NOMO-1 (cell line): Measurements from ENCODE around the gene SEC14L5.

Source experiments
- DNase-seq, 2 experiments: peaks; one replicate each; lab custom pipeline; 2025; ENCODE audit not compliant: unreplicated experiment in 2 of 2; lab: John Stamatoyannopoulos, UW

The SEC14L5 gene

DNA sequence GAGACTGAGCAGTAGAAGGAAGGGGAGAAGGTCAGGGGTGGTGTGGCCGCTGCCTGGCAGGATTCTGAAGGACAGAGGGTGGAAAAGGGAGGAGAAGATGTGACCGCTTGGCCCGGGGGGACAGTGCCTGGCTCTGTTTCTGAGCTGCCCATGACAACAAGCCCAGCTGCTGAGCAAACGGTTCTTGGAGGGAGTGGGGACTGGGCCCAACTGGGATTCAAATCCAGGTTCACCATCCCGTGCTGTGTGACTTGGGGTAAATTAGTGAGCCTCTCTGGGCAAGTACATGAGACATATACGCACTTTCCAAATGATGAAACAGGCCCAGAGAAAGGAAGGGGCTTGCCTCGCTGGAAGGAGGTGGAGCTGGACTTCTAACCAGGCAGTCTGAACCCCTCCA, 23.3 kb downstream of the SEC14L5 start:
- no peak for DNase-seq

DNA sequence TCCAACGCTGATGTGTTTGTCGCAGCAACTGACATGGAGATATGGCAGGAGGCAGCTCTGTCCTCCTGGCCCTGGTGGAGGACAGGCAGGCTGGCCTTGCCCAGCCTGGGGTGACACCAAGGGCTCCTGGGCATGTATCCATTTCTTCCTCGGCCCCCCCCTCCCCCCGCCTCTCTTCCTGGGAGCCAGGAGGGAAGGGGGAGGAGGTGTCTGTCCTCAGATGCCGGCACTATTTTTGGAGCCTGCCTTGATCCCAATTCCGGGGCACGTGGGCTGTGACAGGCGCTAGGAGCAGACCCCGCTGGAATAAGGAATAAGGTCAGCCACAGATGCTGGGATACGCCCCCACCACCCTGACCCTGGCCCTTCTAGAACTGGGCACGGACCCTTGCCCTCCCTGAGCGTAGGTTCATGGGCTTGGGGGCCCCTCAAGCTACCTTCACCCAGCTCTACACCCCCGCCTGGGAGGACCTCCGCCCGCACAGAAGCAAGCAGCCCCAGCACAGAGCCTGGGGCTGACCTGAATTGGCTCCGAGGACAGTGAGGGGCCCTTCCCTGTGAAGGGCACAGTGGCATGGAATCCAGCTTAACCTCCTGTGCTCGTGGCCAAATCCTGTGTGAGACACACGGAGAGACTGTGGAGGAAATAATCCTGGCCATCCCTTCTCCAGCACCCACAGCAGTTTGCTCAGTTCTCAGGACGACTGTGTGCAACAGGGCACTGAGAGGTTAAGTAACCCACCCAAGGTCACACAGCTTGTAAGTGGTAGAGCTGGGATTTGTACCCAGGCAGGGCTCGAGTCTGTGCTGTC, 24.1 kb downstream of the SEC14L5 start:
- no peak for DNase-seq

DNA sequence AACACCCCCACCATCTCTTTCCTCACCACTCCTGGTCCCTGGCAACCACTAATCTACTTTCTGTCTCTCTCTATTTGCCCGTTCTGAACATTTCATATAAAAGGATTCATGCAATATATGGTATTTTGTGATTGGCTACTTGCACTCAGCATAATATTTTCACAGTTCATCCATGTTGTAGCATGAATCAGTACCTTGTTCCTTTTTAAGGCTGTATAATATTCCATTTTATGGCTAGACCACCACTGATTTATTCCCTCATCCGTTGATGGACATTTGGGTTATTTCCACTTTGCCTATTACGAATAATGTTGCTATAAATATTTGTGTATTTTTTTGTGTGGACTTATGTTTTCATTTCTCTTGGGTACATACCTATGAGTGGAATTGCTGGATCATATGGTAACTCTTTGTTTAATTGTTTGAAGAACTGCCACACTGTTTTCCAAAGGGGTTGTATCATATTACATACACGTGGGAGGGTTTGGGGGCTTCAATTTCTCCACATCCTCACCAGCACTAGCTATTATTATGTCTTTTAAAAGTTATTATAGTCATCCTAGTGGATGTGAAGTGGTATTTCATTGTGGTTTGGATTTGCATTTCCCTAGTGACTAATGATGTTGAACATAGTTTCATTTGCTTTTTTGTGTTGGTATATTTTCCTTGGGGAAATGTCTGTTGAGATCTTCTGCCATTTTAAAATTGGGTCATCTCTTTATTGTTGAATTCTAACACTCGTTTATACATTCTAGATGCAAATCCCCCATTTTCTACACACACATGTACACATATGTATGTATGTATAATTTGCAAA, 26.3 kb downstream of the SEC14L5 start:
- no peak for DNase-seq

DNA sequence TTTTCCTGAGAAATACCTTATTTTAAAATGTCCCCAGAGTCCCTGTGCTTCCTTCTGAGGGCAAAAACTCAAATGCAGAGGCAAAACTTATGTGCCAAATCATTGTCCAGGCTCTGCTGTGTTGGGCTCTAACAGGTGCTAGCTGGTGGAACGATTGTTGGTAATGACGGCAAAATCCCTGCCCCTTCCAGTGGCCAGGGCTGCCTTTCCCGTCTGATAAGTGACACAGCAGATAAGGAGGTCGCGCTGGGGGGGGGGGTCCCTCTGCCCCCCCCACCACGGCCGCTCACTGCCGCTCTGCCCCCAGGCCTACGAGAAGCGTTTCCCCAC, 29.1 kb downstream of the SEC14L5 start:
- DNase-seq: no peak

DNA sequence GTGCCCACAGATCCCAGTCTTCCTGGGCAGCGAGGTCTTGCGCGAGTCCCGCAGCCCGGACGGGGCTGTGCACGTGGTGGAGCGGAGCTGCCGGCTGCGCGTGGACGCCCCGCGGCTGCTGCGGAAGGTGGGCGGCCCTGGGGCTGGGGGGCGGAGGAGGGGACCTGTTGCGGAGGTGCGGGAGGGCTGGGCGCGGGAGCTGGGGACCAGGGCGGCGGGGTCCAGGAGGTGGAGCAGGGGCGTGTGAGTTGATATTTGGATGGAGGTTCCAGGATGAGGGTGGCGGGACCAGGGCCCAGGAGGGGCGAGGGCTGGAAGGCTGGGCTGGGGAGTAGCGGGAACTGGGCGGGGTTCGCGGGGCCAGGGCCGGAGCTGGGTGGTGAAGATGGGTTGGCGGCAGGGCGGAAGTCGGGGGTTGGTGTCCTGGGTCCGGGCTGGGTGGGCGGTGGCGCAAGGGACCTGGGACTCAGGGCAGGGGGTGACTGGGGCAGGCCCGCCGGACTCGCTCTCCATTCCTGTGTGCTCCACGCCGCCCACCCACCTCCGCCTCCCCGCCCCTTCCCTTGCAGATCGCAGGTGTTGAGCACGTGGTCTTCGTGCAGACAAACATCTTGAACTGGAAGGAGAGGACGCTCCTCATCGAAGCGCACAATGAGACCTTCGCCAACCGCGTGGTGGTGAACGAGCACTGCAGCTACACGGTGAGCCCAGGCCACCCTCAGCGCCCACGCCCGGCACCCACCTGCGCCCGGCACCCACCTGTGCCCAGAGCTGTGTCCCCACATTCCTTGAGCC, 29.6 kb downstream of the SEC14L5 start:
- no peak for DNase-seq

DNA sequence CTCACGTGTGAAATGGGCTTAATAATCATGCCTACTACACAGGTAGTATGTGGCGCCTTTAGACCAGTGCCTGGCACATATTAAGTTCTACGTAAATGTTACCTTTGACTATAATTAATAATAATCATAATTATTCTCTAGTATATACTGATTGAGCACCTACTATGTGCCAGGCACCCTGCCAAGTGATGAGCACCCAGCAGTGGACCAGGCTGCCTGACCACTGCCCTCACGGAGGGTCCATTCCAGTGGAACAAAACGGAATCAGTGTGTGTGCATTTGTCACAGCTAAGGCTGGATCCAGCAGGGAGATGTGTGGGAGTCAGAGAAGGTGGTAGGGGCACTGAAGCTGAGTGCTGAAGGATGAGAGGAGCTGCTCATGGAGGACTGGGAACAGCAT, 30.5 kb downstream of the SEC14L5 start:
- DNase-seq: no peak

DNA sequence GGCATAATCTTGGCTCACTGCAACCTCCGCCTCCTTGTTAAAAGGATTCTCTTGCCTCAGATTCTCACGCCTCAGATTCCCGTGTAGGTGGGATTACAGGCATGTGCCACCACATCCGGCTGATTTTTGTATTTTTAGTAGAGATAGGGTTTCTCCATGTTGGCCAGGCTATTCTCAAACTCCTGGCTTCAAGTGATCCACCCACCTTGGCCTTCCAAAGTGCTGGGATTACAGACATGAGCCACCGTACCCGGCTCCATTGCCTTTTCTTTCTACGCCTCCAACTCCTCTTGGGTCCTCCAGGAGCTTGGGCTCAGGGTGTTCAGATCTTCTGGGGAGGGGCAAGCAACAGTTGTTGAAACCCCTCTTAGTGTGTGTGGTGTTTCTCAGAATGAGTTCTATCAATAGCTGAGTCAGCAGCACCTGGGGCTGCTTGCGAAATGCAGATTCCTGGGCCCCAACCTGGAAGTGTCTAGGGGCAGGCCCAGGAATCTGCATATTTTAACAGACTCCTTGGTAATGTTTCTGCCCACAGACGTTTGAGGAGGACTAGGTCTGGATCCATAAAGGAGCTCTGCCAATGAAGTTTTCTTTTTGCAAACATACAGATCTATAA, 31.4 kb downstream of the SEC14L5 start:
- no peak for DNase-seq

DNA sequence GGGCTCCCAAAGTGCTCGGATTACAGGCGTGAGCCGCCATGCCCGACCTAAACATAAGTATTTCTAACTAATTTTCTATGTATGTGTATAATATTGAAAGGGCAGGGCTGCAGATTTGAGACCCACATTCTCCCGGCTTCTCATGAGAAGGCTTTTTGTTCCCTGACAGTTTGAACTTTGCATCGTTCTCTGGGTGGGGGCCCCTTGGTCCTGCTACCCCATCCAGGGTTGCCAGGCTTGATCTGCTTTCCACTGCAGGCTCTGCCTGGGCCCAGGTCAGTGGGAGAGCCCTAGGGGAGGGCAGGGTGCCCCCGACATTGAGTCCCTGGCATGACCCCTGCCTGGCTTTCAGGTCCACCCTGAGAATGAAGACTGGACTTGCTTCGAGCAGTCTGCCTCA, 32.3 kb downstream of the SEC14L5 start:
- DNase-seq: no peak

DNA sequence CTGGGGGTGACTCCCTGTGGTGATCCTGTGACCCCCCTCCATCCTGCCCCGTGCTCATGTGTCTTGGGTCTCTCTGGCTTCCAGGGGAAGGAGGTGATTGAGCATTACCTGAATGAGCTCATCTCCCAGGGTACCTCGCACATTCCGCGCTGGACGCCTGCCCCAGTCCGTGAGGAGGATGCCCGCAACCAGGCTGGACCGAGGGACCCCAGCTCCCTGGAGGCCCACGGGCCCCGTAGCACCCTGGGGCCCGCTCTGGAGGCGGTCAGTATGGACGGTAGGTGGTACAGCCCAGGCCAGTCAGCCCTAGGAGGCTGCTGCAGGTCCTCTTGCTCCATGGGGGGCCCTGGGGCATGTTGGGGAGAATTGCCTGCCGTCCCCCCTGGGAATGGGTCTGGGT, 33.6 kb downstream of the SEC14L5 start:
- DNase-seq: no peak

DNA sequence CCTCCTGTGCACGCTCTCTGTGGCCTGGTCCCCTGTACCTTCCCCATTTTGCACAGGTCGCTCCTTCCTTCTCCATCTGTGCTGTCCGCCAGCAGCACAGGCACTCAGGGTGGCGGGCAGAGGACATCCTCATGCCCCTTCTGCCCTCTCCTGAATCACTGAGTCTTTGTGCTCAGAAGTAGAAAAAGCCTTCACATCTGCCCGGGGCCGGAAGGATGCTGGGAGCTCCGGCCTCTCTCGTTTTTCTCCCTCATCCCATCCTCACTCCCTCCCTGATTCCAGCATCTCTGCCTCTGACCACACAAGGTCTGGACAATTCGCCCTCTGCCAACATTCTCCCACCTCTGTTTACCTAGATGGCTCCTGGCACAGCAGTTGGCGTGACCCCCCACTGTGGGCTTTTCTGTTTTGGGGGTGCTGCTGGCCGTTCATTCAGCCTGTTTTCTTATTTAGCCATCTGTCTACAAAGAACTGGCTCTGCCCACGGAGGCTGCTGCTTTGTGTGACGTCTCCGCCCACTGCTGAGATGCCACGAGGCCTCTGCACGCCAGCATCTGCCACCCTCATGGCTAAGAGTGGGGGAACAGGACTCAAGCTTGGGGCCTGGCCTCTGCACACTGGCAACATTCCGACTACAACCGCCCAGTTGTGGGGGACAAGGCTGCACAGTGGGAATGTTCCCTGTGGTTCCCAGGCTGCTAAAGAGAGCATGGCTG, 36.7 kb downstream of the SEC14L5 start:
- DNase-seq: no peak

DNA sequence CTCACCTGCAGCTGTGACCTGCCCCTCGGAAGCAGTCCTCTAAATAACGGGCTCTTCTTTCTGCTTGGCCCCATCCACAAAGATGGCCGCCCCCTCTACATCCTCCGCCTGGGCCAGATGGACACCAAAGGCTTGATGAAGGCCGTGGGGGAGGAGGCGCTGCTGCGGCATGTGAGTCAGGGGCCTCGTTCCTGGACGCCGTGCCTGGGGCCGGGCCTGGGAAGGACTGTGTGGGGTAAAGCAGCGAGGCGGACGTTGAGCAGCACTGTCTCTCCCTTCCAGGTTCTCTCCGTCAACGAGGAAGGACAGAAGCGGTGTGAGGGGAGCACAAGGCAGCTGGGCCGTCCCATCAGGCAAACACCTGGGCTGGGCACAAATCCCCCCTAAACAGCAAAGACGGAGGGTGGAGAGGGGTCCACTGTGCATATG, 42.5 kb downstream of the SEC14L5 start:
- no peak for DNase-seq

DNA sequence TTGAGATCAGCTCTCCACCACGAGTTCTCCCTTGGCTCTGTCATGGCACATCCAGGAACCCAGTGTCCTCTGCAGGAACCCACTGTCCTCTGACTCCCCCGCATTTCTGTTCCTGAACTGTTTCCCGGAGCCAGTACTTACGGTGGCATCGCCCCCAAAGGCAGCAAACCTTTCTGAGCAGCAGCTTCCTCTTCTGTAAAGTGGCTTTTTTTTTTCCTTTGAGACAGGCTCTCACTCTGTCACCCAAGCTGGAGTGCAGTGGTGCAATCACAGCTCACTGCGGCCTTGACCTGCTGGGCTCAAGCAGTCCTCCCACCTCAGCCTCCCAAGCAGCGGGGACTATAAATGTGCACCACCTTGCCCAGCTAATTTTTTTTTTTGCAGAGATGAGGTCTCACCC, 43.4 kb downstream of the SEC14L5 start:
- DNase-seq: peak in 1 of 2 experiments; percentile 13

DNA sequence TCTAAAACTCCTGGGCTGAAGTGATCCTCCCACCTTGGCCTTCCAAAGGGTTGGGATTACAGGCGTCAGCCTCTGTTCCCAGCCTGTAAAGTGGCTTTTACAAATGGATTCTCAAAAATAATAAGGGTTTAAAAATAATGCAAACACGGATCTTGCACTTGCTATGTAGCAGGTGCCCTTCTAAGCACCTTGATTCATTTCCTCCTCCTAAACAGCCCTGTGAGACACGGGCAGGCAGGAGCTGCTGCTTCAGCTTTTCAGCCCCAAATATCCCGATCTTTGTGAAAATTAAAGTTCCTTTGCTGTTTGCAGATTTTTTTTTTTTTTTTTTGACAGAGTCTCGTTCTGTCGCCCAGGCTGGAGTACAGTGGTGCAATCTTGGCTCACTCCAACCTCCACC, 43.9 kb downstream of the SEC14L5 start:
- DNase-seq: no peak

DNA sequence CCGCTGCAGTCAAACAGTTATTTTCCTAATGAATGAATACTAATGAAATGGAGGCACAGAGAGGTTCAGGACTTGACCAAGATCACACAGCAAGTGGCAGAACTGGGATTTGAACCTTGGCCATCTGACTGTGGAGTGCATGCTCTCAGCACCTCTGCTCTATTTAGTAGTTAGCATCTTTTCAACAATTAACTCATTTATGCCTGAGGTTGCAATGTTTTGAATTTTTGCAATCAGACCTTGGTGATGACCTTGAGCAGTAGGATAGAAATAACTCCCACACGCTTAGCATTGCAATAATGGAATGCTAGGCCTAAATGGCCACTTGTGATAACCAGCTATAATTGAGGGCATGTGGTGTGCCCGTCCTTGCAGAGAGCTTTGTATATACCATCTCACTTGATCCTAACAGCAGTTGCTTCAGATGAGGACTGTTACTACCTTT, 44.6 kb downstream of the SEC14L5 start:
- no peak for DNase-seq

DNA sequence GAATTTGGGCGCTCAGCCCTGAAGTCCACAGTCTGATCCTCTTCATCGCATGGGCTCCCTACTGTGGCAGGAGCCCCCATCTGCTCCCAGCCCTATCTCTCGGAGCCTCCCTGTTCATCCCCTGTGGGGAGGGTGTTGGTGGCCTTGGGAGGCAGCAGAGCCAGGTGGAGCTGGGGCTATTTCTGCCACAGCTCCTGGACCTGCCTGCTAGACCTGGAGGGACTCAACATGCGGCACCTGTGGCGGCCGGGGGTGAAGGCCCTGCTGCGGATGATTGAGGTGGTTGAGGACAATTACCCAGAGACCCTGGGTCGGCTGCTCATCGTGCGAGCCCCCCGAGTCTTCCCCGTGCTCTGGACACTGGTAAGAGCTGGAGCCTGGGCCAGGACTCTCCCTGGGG, 45.1 kb downstream of the SEC14L5 start:
- no peak for DNase-seq

DNA sequence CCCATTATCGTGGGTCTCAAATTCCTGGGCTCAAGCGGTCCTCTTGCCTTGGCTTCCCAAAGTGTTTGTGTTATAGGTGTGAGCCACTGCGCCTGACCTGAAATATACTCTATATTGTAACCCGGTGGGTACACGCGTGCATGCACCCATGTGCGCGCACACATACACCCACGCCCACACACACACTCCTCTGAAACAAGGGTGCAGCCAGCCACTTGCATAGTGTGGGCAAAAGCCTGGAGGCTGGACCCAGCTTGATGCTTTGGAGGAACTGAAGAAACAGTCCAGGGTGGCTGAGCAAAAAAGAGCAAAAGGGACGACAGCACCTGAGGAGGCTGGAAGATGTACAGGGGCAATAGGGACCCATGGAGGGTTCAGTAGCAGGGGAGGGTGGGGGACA, 45.7 kb downstream of the SEC14L5 start:
- no peak for DNase-seq

DNA sequence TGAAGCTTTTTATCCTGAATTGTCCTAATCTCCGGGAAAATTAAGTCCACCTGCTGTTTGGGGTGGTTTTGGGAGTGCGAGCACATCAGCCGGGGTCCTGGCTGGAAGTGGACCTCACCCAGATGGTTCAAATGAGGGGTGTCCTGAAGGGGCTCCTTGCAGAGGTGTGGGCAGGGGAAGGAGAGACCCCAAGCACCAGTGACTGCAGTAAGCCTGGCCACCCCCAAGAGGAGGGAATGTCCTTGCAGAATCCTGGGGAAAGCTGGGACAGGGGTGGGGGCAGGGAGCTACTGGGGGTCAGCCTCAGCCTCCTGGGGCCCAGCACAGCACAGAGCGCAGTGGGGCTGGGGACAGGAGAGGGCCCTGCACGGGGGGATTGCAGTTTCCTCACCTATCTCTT, 46.2 kb downstream of the SEC14L5 start:
- DNase-seq: no peak

DNA sequence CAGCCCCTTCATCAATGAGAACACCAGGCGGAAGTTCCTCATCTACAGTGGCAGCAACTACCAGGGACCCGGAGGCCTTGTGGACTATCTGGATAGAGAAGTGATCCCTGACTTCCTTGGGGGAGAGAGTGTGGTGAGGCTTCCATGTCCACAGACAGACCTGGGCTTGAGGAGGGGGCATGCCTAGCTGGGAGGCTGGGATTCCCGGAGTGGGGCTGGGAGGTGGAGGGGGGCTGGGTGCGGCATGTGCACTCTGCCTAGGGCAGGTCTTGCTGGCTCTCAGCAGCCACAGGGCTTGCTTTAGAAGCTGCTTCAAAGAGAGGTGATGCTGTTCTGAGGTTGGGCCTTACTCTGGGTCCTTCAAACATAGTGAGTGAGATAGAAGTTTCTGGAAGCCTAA, 47.8 kb downstream of the SEC14L5 start:
- no peak for DNase-seq

DNA sequence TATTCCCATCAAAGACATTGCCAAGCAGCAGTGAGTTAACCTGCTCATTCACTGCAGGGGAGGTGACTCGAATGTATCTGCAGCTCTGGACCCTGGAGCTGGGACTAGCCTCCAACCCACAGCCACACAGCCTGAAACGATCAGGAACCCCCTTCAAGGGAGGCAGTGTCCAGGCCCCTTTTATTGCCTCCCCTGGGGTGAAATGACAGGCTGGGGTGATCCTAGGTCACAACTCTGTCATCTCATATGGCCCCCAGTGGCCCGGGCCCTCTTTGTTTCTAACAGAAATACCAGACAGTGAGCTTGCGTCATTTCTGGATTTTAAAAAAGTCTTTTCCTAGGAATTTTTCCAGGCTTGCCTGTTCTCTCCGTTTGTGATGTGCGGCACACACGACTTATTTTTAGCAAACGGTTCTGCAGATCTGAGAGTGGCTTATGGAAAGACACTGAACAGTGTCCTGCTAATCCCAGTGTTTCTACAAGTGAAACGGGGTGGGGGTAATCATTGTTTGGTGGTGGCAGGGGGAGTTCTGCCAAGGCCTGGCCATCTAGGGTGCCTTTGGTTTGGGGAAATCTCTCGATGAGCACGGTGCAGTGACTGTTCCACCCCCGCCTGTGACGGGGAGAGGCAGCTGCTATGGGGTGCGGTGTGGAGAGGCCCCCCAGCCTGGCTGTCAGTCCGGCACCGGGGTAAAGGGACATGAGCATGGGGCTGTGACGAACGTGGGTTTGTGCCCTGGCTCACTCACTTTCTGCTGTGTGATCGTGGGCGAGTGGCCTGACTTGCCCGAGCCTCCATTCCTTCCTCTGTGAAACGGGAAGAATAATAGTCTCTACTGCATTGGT, 48.4 kb downstream of the SEC14L5 start:
- DNase-seq: no peak
